Epidermal melanocyte (primary cell): ENCODE measurements around the gene IFNA7.
"Not testable (repeated sequence)": the region's sequence is repeated elsewhere in the genome, so short reads cannot be mapped to it uniquely, and the experiment has no call there.

ENCODE experiments used
- DNase-seq: peaks from one replicate; pipeline ENCODE4 v3.0.0; 2011; ENCODE audit warnings: low spot score; ENCODE audit not compliant: insufficient read length

IFNA7 gene

DNA sequence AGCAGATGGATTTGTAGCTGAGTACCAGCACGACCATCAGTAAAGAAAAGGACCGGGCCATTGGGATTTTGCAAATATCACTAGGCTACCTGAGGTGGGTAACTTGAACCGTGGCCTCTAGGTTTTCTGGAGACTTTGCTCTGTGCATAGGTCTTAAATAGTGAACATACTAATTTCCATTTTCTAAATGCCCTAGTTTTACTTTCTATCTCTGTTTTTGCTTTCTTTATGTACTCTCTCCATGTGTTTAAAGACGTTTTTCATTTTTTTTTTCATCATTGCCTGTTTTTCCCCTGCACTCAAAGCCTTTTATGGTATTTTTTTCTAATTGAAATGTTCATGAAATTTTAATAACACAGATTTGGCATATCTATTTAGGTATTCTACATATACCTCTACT lies at the start of gene IFNA7:
TSS of gene IFNA7 (minus strand) at position 101 of the 400 bp plus-strand sequence. CDS start at position 61, 40 bp downstream.
- DNase-seq: not testable (repeated sequence)

DNA sequence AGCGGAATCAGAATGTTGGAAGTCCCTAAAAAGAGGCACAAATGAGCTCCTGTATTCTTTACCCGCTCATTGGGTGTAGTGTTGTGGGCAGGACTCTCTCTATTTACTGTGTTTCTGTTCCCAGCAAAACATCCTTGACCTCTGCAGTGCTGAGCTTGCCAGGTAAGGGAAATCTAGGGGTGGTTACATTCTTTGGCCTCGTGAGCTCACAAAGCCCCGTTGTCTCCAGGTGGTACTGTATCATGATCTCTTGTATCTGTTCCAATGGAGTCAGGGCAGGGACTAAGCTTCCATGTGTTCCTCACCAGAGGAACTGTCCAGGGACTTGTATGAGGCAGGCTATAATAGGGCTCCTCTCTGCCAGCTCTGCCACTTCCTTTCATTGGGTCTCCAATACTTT lies 49.6 kb upstream of the IFNA7 start:
- DNase-seq: no peak

DNA sequence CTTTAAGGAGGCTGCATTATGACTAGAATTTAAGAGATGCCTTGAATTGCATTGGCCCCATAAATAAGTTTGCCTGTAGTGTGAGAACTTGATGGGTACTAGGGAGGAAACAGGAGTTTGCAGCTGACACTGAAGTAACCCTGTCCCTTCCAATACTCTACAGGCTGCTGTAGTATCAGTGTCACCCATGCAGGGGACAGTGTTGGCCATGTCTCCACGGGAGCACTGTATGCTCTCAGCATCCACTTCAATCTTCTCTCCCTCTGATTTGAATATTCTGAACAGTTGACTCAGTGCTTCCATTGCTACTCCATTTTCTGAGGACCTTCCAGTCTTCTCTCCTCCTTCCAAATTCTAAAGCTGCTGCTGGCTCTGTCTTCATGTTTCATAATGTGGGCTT lies 49.2 kb upstream of the IFNA7 start:
- DNase-seq: no peak

DNA sequence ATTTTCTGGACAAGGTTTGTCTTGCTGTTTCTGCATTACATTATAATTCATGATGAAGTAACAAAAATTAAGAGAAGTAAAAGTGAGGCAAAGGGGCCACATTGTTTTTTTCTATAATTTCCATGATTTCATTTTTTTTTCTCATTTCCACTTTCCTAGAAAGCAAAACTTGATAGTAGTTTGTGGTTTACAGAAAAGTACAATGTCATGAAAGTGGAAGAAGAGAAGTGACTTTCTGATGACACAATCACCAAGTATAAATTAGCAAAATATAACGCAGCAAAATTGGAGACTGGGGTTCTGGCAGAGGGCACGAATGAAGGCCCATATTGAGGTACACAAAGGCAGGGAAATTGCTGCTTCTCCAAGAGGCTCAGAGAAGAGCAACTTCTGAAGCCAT lies 42.8 kb upstream of the IFNA7 start:
- DNase-seq: no peak

DNA sequence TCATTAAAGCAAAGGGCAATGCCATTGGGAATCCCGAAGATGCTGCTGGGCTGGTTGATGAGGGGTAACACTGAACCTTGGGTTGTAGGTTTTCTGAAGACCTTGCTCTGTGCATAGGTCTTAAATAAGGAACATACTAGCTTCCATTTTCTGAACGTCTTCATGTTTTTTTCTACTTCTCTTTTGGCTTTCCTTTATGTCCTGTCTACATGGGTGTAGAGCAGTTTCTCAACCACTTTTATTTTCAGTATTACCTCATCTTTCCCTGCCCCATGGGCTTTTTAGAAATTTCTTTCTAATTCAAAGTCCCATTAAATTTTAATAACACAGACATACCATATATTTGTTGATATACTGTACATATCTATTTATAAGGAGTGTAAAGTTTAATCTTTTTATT lies 37.9 kb upstream of the IFNA7 start, which contains the start of gene IFNA14:
TSS of gene IFNA14 (minus strand) at position 95 of the 400 bp plus-strand sequence. CDS start at position 25, 70 bp downstream.
- DNase-seq: no peak

DNA sequence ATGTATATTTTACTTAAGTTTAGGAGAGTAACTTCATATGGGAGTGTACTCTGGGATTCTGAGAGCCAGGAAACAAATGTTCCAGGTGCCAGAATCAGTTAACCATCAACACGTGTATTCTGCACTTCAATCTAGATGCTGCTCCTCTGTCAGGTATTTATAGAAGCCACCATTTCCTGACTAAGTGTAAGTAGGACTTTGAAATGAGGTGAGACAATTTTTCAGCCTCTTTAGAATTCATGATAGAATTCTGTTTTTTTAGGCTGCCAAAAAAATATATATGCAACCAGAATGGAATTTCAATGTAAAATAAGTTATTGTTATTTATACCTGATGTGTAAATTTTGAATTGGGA lies 34.3 kb upstream of the IFNA7 start:
- DNase-seq: not testable (repeated sequence)

DNA sequence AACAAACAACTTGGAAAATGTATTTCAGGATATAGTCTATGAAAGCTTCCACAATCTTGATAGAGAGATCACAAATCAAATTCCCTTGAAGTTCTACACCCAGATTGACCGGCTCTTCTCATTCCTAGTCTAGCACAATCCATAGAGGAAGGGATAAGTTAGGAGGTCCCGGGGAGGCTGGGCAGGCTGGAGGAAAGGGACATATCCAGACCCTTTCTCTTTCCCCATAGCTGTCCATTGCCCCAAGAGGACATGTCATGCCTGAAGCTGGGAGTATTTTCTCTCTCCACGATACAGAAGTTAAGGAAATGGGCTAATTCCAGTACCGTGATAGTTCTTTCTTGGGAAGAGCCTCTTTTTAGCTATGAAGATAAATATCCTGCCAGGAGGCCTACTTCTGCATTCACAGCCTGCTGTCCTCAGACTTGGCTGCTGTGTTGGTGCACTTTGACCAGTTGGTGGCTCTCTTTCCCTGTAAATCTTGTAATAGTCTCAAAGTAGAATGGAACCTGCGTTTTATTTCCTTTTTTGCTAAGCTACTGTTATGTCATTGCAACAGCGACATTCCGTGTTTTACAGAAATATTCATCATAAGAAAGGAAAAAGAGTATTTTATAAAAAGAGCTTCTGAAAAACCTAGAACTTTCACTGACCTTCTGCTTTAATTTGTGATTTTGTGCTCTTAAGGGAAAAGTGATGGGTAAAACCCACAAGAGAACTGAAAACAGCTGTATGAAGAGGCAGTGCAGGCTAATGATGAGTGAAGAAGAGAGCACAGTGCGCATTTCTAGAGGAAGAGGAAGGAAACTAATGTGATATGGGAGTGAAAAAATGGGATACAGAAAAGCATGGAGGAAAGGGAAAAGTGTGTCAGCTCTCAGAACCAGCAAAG lies 33.7 kb upstream of the IFNA7 start:
- not testable (repeated sequence) for DNase-seq

DNA sequence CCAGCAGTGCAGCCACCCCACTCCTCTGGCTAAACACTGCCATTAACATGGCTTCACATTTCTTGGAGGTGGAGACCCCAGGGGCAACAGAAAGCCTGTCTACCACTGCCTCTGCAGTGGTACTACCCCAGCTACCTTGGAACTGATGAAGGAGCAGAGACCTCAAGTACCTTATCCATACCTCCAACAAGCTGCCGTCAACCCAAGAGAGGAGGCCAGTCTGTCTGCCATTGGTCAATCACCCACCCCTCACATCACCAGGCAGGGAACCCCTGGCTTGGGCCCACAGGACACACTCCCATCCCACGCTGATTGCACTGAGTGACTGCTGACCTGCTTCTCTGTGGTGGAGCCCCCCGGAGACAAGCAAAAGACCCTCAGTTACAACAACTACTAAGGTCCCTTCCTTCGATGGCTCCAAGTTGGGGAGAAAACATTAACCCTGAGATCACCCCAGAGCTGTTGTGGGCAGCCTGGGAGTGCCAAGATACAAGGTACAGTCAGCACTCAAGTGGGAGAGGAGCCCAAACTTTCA lies 32.2 kb upstream of the IFNA7 start:
- no peak for DNase-seq

DNA sequence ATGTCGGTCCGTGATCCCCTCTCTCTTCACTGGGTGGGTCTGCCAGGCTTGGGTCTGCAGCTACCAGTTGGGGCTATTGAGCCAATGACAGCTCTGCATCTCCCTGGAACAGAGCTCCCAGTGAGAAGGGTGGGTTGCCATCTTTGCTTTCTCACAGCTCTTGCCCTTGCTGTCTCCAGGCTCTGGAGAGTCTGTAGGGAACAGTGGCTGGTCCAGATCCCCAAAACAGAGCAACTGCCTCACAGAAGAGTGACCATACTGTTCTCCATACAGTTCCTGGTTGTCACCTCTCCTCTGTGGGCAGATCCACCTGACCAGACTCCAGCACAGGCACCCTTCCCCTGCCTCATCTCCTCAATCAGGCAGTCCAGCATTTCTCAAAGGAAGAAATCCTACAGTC lies 31.3 kb upstream of the IFNA7 start:
- DNase-seq: no peak

DNA sequence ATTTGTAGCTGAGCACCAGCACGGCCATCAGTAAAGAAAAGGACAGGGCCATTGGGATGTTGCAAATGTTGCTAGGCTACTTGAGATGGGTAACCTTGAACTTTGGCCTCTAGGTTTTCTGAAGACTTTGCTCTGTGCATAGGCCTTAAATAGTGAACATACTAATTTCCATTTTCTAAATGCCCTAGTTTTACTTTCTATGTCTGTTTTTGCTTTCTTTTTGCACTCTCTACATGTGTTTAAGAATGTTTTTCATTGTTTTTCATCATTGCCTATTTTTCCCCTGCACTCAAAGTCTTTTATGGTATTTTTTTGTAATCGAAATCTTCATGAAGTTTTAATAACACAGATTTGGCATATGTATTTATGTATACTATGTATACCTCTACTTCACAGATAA lies 26.1 kb upstream of the IFNA7 start, which contains the start of gene IFNA17:
TSS of gene IFNA17 (minus strand) at position 101 of the 400 bp plus-strand sequence. CDS start at position 52, 49 bp downstream.
- no peak for DNase-seq

DNA sequence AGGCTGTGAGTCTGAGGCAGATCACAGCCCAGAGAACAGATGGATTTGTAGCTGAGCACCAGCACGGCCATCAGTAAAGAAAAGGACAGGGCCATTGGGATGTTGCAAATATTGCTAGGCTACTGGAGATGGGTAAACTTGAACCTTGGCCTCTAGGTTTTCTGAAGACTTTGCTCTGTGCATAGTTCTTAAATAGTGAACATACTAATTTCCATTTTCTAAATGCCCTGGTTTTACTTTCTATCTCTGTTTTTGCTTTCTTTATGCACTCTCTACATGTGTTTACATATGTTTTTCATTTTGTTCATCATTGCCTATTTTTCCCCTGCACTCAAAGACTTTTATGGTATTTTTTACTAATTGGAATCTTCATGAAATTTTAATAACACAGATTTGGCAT lies 15.2 kb upstream of the IFNA7 start, which contains the start of gene IFNA16:
TSS of gene IFNA16 (minus strand) at position 101 of the 400 bp plus-strand sequence. CDS start at position 95, 6 bp downstream.
- DNase-seq: not testable (repeated sequence)

DNA sequence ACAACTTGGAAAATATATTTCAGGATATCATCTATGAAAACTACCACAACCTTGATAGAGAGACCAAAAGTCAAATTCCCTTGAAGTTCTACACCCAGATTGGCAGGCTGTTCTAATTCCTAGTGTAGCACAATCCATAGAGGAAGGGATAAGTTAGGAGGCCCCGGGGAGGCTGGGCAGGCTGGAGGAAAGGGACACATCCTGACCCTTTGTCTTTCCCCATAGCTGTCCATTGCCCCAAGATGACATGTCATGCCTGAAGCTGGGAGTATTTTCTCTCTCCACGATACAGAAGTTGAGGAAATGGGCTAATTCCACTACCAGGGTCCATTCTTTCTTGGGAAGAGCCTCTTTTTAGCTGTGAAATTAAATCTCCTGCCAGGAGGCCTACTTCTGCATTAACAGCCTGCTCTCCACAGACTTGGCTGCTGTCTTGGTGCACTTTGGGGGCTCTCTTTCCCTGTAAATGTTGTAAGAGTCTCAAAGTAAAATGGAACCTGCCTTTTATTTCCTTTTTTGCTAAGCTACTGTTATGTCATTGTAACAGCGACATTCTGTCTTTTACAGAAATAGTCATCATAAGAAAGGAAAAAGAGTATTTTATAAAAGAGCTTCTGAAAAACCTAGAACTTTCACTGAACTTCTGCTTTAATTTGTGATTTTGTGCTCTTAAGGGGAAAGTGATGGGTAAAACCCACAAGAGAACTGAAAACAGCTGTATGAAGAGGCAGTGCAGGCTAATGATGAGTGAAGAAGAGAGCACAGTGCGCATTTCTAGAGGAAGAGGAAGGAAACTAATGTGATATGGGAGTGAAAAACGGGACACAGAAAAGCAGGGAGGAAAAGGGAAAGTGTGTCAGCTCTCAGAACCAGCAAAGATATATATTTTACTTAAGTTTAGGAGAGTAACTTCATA lies 11.7 kb upstream of the IFNA7 start:
- not testable (repeated sequence) for DNase-seq

DNA sequence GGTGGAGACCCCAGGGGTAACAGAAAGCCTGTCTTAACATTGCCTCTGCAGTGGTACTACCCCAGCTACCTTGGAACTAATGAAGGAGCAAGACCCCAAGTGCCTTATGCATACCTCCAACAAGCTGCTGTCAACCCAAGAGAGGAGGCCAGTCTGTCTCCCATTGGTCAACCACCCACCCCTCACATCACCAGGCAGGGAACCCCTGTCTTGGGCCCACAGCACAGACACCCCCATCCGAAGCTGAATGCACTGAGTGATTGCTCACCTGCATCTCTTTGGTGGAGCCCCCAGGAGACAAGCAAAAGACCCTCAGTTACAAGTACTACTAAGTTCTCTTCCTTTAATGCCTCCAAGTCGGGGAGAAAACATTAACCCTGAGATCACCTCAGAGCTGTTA lies 10.2 kb upstream of the IFNA7 start:
- not testable (repeated sequence) for DNase-seq

DNA sequence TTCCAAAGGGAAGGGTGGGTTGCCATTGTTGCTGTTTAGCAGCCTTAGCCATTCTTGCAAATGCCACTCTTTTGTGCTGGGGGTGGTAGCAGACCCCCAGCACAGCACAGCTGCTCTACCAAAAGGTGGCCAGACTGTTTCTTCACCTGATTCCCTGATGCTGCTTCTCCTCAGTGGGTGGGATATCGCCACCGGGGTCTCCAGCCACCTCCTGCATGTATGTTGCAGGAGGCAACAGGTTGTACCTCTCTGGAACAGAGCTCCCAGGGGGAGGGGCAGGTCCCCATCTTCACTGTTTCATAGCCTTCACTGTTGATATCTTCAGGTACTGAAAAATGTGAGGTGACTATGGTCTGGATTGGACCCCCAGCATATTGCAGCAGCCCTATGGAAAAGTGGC lies 8.8 kb upstream of the IFNA7 start:
- not testable (repeated sequence) for DNase-seq

DNA sequence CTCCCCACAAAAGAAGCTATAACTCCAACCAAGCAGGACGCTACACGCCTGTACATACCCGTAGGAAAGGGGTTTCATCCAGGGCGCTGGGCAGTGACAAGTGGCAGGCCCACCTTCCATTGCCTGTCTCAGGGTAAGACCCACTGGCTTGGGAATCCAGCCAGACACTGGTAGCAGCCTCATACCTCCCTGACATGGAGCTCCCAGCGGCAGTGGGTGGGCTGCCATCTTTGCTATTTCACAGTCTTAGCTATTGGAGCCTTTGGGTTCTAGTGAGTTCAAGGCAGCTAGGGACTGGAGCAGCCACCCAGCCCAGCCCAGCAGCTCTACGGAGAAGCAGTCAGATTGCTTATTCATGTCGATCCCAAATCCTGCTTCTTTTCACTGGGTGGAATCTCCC lies 8.3 kb upstream of the IFNA7 start:
- no peak for DNase-seq

DNA sequence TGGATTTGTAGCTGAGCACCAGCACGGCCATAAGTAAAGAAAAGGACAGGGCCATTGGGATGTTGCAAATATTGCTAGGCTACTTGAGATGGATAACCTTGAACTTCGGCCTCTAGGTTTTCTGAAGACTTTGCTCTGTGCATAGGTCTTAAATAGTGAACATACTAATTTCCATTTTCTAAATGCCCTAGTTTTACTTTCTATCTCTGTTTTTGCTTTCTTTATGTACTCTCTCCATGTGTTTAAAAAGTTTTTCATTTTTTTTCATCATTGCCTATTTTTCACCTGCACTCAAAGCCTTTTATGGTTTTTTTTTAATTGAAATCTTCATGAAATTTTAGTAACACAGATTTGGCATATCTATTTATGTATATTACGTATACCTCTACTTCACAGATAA lies 5.0 kb upstream of the IFNA7 start, which contains the start of gene IFNA10:
TSS of gene IFNA10 (minus strand) at position 101 of the 400 bp plus-strand sequence. CDS start at position 55, 46 bp downstream.
- DNase-seq: not testable (repeated sequence)

DNA sequence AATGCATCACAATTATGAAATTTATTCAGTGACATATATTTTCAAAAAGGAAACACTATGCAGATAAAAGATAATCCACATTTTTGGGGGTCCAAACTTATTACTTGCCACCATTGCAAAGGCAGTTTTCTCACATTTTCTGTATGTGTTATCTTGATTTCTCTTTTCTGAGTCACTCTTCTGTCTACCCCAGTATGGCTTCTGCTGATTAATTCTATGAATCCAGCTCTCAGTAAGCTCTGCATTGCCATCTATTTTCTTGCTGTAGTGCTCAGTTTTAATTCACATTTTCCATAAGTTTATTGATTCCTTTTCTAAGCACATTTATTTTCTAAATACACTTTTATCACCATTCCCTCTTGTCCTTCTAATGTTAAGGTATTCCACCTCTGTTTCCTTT lies 3.2 kb upstream of the IFNA7 start:
- DNase-seq: no peak

DNA sequence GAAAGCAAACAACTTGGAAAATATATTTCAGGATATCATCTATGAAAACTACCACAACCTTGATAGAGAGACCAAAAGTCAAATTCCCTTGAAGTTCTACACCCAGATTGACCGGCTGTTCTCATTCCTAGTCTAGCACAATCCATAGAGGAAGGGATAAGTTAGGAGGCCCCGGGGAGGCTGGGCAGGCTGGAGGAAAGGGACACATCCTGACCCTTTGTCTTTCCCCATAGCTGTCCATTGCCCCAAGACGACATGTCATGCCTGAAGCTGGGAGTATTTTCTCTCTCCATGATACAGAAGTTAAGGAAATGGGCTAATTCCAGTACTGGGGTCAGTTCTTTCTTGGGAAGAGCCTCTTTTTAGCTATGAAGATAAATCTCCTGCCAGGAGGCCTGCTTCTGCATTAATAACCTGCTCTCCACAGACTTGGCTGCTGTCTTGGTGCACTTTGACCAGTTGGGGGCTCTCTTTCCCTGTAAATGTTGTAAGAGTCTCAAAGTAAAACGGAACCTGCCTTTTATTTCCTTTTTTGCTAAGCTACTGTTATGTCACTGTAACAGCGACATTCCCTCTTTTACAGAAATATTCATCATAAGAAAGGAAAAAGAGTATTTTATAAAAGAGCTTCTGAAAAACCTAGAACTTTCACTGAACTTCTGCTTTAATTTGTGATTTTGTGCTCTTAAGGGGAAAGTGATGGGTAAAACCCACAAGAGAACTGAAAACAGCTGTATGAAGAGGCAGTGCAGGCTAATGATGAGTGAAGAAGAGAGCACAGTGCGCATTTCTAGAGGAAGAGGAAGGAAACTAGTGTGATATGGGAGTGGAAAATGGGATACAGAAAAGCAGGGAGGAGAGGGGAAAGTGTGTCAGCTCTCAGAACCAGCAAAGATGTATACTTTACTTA lies 6.9 kb downstream of the IFNA7 start:
- DNase-seq: not testable (repeated sequence)

DNA sequence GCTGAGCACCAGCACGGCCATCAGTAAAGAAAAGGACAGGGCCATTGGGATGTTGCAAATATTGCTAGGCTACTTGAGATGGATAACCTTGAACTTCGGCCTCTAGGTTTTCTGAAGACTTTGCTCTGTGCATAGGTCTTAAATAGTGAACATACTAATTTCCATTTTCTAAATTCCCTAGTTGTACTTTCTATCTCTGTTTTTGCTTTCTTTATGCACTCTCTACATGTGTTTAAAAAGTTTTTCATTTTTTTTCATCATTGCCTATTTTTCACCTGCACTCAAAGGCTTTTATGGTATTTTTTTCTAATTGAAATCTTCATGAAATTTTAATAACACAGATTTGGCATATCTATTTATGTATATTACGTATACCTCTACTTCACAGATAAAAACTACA lies 14.5 kb downstream of the IFNA7 start, which contains the start of gene IFNA4:
TSS of gene IFNA4 (minus strand) at position 101 of the 400 bp plus-strand sequence. CDS start at position 45, 56 bp downstream.
- not testable (repeated sequence) for DNase-seq
